Measurements from ENCODE around the gene FZD2. TPM values are rescaled to one million over a fixed set of nuclear protein-coding genes. Genes with fewer than 3 reads are reported as not detected.

The FZD2 gene
- total and polyA plus RNA-seq, 2 of the 13 experiments (the other 11 are each of a cell fraction or from before 2014, with no cell fraction given): 0.07 to 0.13 TPM

GRCh38 chr17:44533533-44534246 lies 23.6 kb upstream of the FZD2 start (continued):
- TF ChIP-seq, protein P1, sequence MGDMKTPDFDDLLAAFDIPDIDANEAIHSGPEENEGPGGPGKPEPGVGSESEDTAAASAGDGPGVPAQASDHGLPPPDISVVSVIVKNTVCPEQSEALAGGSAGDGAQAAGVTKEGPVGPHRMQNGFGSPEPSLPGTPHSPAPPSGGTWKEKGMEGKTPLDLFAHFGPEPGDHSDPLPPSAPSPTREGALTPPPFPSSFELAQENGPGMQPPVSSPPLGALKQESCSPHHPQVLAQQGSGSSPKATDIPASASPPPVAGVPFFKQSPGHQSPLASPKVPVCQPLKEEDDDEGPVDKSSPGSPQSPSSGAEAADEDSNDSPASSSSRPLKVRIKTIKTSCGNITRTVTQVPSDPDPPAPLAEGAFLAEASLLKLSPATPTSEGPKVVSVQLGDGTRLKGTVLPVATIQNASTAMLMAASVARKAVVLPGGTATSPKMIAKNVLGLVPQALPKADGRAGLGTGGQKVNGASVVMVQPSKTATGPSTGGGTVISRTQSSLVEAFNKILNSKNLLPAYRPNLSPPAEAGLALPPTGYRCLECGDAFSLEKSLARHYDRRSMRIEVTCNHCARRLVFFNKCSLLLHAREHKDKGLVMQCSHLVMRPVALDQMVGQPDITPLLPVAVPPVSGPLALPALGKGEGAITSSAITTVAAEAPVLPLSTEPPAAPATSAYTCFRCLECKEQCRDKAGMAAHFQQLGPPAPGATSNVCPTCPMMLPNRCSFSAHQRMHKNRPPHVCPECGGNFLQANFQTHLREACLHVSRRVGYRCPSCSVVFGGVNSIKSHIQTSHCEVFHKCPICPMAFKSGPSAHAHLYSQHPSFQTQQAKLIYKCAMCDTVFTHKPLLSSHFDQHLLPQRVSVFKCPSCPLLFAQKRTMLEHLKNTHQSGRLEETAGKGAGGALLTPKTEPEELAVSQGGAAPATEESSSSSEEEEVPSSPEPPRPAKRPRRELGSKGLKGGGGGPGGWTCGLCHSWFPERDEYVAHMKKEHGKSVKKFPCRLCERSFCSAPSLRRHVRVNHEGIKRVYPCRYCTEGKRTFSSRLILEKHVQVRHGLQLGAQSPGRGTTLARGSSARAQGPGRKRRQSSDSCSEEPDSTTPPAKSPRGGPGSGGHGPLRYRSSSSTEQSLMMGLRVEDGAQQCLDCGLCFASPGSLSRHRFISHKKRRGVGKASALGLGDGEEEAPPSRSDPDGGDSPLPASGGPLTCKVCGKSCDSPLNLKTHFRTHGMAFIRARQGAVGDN (CRISPR knock-in tag; IDR thresholded peaks at IDR 0.05): peak; percentile 87
- no peak for TF ChIP-seq SMARCE1 (IDR thresholded peaks at IDR 0.05; ENCODE audit: borderline replicate concordance)
- no peak for TF ChIP-seq MATR3 (CRISPR knock-in tag; IDR thresholded peaks at IDR 0.05)
- TF ChIP-seq YEATS4 (CRISPR knock-in tag; IDR thresholded peaks at IDR 0.05; ENCODE audit: borderline replicate concordance): 0 out of 2 replicates have a peak, but pooled peaks have one; percentile 56
- TF ChIP-seq, protein P2, sequence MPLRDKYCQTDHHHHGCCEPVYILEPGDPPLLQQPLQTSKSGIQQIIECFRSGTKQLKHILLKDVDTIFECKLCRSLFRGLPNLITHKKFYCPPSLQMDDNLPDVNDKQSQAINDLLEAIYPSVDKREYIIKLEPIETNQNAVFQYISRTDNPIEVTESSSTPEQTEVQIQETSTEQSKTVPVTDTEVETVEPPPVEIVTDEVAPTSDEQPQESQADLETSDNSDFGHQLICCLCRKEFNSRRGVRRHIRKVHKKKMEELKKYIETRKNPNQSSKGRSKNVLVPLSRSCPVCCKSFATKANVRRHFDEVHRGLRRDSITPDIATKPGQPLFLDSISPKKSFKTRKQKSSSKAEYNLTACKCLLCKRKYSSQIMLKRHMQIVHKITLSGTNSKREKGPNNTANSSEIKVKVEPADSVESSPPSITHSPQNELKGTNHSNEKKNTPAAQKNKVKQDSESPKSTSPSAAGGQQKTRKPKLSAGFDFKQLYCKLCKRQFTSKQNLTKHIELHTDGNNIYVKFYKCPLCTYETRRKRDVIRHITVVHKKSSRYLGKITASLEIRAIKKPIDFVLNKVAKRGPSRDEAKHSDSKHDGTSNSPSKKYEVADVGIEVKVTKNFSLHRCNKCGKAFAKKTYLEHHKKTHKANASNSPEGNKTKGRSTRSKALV (CRISPR knock-in tag; IDR thresholded peaks at IDR 0.05): no peak
- peak; percentile 81; the same call in 1 of the 2 replicates for TF ChIP-seq YEATS2 (CRISPR knock-in tag; IDR thresholded peaks at IDR 0.05; ENCODE audit: borderline replicate concordance)
- no peak for TF ChIP-seq FOXO4 (CRISPR knock-in tag; conservative IDR thresholded peaks at IDR 0.05)
- no peak for TF ChIP-seq DZIP1 (CRISPR knock-in tag; IDR thresholded peaks at IDR 0.05)
- TF ChIP-seq KLF9 (CRISPR knock-in tag; IDR thresholded peaks at IDR 0.05; ENCODE audit: low read depth): no peak
- peak; percentile 52; the same call in 1 of the 2 replicates for TF ChIP-seq ERF (CRISPR knock-in tag; IDR thresholded peaks at IDR 0.05)
- peak; percentile 48 for TF ChIP-seq PHF5A (CRISPR knock-in tag; IDR thresholded peaks at IDR 0.05; ENCODE audit: low read depth, unreplicated experiment)
- TF ChIP-seq MAFK (conservative IDR thresholded peaks at IDR 0.05 in 1 of 2, IDR thresholded peaks at IDR 0.05 in 1 of 2; ENCODE audit: low read length in 2 of 2): no peak
- no peak for TF ChIP-seq ZNF772 (CRISPR knock-in tag; IDR thresholded peaks at IDR 0.05)
- TF ChIP-seq, protein P3, sequence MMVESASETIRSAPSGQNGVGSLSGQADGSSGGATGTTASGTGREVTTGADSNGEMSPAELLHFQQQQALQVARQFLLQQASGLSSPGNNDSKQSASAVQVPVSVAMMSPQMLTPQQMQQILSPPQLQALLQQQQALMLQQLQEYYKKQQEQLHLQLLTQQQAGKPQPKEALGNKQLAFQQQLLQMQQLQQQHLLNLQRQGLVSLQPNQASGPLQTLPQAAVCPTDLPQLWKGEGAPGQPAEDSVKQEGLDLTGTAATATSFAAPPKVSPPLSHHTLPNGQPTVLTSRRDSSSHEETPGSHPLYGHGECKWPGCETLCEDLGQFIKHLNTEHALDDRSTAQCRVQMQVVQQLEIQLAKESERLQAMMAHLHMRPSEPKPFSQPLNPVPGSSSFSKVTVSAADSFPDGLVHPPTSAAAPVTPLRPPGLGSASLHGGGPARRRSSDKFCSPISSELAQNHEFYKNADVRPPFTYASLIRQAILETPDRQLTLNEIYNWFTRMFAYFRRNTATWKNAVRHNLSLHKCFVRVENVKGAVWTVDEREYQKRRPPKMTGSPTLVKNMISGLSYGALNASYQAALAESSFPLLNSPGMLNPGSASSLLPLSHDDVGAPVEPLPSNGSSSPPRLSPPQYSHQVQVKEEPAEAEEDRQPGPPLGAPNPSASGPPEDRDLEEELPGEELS (CRISPR knock-in tag; IDR thresholded peaks at IDR 0.05): peak; percentile 49; the same call in 1 of the 2 replicates
- no peak for TF ChIP-seq ZNF317 (CRISPR knock-in tag; IDR thresholded peaks at IDR 0.05)
- peak; percentile 72; the same call in 1 of the 2 replicates for TF ChIP-seq HOXA5 (CRISPR knock-in tag; IDR thresholded peaks at IDR 0.05)
